Thoracic aorta (tissue), 2 donors: ENCODE results near the gene POMP. TPM values are rescaled to one million over a fixed set of nuclear protein-coding genes. Genes with fewer than 3 reads are reported as not detected.

Source experiments
- ATAC-seq: fragments of 150-250 bp; one replicate; pipeline ENCODE4 v1.8.0; 2017; ENCODE audit warnings: low read depth; ENCODE audit not compliant: insufficient number of reproducible peaks, low FRiP score
- DNase-seq: peaks from one replicate; pipeline ENCODE4 v3.0.0-alpha.2; 2020; ENCODE audit warnings: low spot score
- H3K27ac ChIP-seq, 2 donors: fragments of 200-600 bp; sonication (generic); 1 replicate in 1 of 2; 2 replicates in 1 of 2; pipeline ENCODE4 v1.5.1; 2016; ENCODE audit warnings: mild to moderate bottlenecking in 2 of 2, moderate library complexity in 2 of 2
- H3K27me3 ChIP-seq: fragments of 200-600 bp; sonication (generic); replicated peaks from 2 replicates; pipeline ENCODE4 v1.6.0; 2016; ENCODE audit warnings: mild to moderate bottlenecking; ENCODE audit not compliant: insufficient read depth
- H3K36me3 ChIP-seq: fragments of 200-600 bp; sonication (generic); one replicate; pipeline ENCODE4 v1.5.1; 2016
- H3K4me1 ChIP-seq, 2 donors: fragments of 200-600 bp; sonication (generic); 1 replicate in 1 of 2; 2 replicates in 1 of 2; pipeline versions ENCODE4 v1.5.1 to v1.6.0; 2016; ENCODE audit warnings: low read depth in 2 of 2, mild to moderate bottlenecking in 1 of 2; ENCODE audit not compliant: control insufficient read depth in 1 of 2
- H3K4me3 ChIP-seq: fragments of 200-600 bp; sonication (generic); 2 replicates; pipeline ENCODE4 v1.5.1; 2016; ENCODE audit warnings: mild to moderate bottlenecking
- H3K9me3 ChIP-seq: fragments of 200-600 bp; sonication (generic); 2 replicates; pipeline ENCODE4 v1.5.1; 2016
- CTCF ChIP-seq: fragments of 200-600 bp; sonication (generic); IDR thresholded peaks from one replicate; pipeline ENCODE4 v1.5.1; 2019; ENCODE audit warnings: antibody characterized with exemption
- total RNA-seq, 2 donors: library from RNA; depleted of rRNA; stranded (reverse); fragments of >200 nt; gene quantifications; one replicate each; pipeline versions ENCODE4 v1.1.0 to v1.2.3, GENCODE V29; 2016

POMP gene
- total RNA-seq, 2 donors from 2014 or later = 45.1 to 49.7 TPM

GRCh38 chr13:28622286-28622685 lies 36.6 kb upstream of the POMP start:
- ATAC-seq (no peak), DNase-seq (no peak)
- Histone ChIP-seq H3K27ac (no peak overlapping the region), H3K4me1 (no peaks in the 10 kb centered on the region), H3K9me3 (no peaks in the 10 kb centered on the region), H3K4me3 (no peak overlapping the region), H3K27me3 (no peaks in the 10 kb centered on the region), H3K36me3 (no peaks in the 10 kb centered on the region)
- TF ChIP-seq CTCF = no peak

DNA sequence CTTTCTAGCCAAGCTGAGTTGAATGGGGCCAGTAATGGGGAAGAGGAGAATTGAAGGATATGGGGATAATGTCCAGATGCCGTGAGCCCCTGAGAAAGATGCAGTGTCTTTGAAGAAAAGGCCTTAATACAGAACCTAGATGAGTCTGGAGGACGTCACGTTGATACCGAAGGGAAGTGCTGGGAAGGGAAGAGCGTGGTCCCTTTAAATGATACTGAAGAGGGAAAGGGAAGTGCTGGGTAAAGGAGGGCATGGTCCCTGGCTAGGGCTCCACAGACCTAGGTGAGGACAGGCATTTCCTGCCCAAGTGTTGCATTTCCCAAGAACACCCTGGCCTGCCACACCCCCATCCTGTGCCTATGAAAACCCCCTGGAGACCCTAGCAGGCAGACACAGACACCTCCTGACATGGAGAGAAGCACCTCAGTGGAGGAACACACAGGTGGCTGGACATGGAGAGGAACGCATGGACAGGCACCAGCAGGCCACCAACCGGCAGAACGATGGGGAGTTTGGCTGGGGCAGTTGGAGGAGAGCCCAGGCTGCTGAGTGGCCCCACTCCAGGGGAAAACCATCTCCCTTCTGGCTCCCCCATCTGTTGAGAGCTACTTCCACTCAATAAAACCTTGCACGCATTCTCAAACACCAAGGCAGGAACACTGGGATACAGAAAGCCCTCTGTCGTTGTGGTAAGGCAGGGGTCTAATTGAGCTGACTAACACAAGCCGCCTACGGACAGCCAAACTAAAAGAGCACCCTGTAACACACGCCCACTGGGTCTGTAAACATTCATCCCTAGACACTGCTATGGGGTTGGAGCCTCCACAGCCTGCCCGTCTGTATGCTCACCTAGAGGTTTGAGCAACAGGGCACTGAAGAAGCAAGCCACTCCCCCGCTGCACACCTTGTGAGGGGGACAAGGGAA lies 34.9 kb upstream of the POMP start:
- Histone ChIP-seq H3K4me1 (no peaks in the 10 kb centered on the region), H3K27ac (no peak overlapping the region), H3K36me3 (no peaks in the 10 kb centered on the region), H3K4me3 (no peak overlapping the region), H3K27me3 (no peaks in the 10 kb centered on the region), H3K9me3 (no peaks in the 10 kb centered on the region)
- no peak for ATAC-seq
- DNase-seq = no peak
- no peak for TF ChIP-seq CTCF

- TF ChIP-seq CTCF = no peak
- no peak for ATAC-seq
- no peak for DNase-seq
- Histone ChIP-seq H3K27ac (no peak overlapping the region), H3K36me3 (no peaks in the 10 kb centered on the region), H3K9me3 (no peaks in the 10 kb centered on the region), H3K27me3 (no peaks in the 10 kb centered on the region), H3K4me3 (no peak overlapping the region), H3K4me1 (no peaks in the 10 kb centered on the region)
Observed at GRCh38 chr13:28624707-28625432, 34.1 kb upstream of the POMP start.

DNA sequence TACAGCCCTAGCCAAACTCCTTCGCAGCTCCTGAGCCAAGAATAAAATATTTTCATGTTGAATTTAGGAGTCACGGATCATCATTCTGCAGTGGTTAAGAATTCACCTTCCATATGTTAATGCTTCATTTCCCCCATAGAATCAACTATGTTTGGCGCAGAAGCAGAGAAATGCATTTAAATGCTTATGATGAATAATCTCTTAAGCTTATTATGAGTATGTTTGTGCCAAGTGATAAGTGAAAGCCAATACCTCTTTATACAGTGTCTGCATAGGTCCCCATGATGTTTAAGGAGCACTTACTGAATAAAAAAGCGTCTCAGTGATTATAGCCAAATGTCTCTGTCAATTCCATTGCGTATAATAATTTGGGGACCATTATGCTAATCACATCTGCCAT lies 32.7 kb upstream of the POMP start:
- Histone ChIP-seq H3K27ac (no peak overlapping the region), H3K4me3 (no peak overlapping the region), H3K36me3 (no peaks in the 10 kb centered on the region), H3K4me1 (no peaks in the 10 kb centered on the region), H3K9me3 (no peaks in the 10 kb centered on the region), H3K27me3 (no peaks in the 10 kb centered on the region)
- ATAC-seq = no peak
- TF ChIP-seq CTCF = no peak
- no peak for DNase-seq

DNA sequence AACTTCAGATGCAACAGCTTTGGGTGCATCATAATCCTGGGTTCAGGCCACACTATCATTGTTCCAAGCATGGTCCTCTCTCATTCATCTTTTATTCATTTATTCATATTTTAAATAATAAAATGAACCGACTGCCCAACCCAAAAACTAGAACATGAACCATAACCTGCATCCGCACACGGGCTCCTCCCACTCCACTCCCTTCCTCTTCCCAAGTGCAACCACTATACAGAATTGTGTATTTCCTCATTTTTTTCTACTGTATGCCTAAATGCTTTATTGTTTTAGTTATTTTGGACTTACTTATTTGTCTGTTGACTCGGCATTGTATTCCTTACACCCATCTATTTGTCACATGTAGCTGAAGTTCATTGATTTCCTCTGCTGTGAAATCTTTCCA lies 30.7 kb upstream of the POMP start:
- DNase-seq (no peak), ATAC-seq (no peak)
- H3K36me3 ChIP-seq = no peaks in the 10 kb centered on the region
- H3K4me1 ChIP-seq = no peaks in the 10 kb centered on the region
- H3K27me3 ChIP-seq = no peaks in the 10 kb centered on the region
- no peaks in the 10 kb centered on the region for H3K9me3 ChIP-seq
- no peak for TF ChIP-seq CTCF
- H3K27ac ChIP-seq = no peak overlapping the region
- H3K4me3 ChIP-seq = no peak overlapping the region
